Left cardiac atrium (tissue), 4 donors: ENCODE results near the gene PKHD1. TPM values are rescaled to one million over a fixed set of nuclear protein-coding genes. Genes with fewer than 3 reads are reported as not detected.
"Not testable (repeated sequence)": the region's sequence is repeated elsewhere in the genome, so short reads cannot be mapped to it uniquely, and the experiment has no call there.

ENCODE experiments used
- ATAC-seq, 2 donors: fragments of 200-7000 bp; cut with Tn5 transposase; one replicate each; pipeline ENCODE4 v1.9.1; 2020; ENCODE audit warnings: mild to moderate bottlenecking in 2 of 2, moderate library complexity in 2 of 2
- DNase-seq: peaks from one replicate; pipeline ENCODE4 v3.0.0-alpha.2; 2020
- intact Hi-C, 2 donors: fragments of 100-400 bp; cut with DNase I; formaldehyde crosslinking; loops; one replicate each; pipeline versions ENCODE4 v1.14.1 to v1.15.1; 2022 to 2023
- total RNA-seq, 2 donors: library from RNA; stranded (reverse); fragmentation: NEBNext Ultra II Directional; extraction: Animal tissue kit (Norgen Biotek cat#: 25700); gene quantifications; one replicate each; pipeline ENCODE4 v1.2.1, GENCODE V29; 2021
- donor health status: DM: no; HTN: yes; CAD: no.
- donor health status: DM: no; HTN: yes; CAD: no; lungs with severe emphysema.
- donor health status: DM: yes; HTN: yes; CAD: no.
- donor health status: Dilated cardiomyopathy.

The PKHD1 gene
- total RNA-seq, 2 donors from 2014 or later: not detected

GRCh38 chr6:51901766-51902764 lies 185.3 kb downstream of the PKHD1 start:
- ATAC-seq (no peak), DNase-seq (no peak)
- intact Hi-C loops: no loop called here

DNA sequence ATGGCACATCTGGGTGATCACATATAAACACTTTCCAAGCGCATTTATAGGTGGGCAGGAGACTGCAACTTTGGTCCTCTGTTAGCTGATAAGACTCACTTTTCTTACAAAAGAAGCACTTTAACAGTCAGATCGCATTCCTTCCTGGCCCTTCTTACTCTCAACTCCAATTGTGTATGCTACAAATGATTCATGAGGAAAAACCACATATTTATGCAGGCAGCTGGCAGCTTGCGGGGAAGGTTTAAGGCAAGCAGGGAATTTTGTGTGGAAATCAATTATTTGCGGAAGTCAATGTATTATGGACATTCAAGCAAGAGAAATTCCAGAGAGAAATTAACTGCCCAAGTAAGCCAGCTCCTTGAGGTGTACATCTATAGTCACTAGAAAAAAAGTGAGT lies 194.0 kb downstream of the PKHD1 start:
- no peak for ATAC-seq
- intact Hi-C loops: no loop called here
- no peak for DNase-seq

- ATAC-seq (no peak), DNase-seq (no peak)
- intact Hi-C loops: no loop called here
These were observed 194.7 kb downstream of the PKHD1 start for GRCh38 chr6:51892750-51893149.

DNA sequence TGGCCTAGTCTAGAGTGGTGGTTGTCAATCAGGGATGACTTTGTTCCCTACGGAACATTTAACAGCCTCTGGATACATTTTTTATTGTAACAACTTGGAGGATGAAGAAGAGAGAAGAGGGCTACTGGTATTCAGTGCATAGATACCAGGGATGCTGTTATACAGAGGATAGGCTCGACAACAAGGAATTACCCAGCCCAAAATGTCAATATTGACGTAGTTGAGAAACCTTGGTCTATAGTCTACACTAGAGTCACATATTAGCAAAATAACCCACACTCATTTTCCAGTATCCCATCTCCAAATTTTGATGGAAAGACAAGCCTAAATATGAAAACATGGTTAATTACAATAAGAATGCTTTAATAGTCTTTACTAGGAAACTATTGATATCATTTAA lies 195.1 kb downstream of the PKHD1 start:
- DNase-seq (no peak), ATAC-seq (no peak)
- intact Hi-C loops: no loop called here

- DNase-seq: no peak
- no peak for ATAC-seq
- intact Hi-C loops: no loop called here
These were observed 195.6 kb downstream of the PKHD1 start for GRCh38 chr6:51891784-51892183.

- no peak for DNase-seq
- ATAC-seq: no peak
- intact Hi-C loops: no loop called here
These were observed 199.6 kb downstream of the PKHD1 start for GRCh38 chr6:51887859-51888258.

DNA sequence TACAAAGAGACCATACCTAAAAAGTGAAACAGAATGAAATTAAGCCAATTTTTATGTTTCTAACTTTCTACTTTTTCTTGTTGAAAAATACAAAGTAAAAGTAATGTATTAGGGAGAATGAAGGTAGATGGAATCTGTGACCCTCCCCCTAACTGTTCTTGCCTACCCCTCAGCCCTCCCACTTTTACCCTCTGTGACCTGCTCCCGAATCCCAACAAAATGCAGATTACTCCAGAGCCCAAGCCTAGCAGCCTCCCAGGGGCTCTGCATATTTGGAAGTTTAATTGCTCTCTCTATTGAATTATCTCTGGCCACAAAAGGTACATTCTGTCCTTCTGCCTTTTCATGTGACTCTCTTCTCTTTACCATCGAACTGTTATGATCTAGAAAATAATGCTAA lies 201.5 kb downstream of the PKHD1 start:
- intact Hi-C loops: no loop called here
- ATAC-seq (no peak), DNase-seq (no peak)

- no peak for DNase-seq
- ATAC-seq: no peak
- intact Hi-C loops: no loop called here
These were observed 218.6 kb downstream of the PKHD1 start for GRCh38 chr6:51868591-51869355.

GRCh38 chr6:51866867-51867266 lies 220.5 kb downstream of the PKHD1 start:
- intact Hi-C loops: no loop called here
- DNase-seq (no peak), ATAC-seq (no peak)

GRCh38 chr6:51865996-51866395 lies 221.4 kb downstream of the PKHD1 start:
- intact Hi-C loops: no loop called here
- no peak for DNase-seq
- no peak for ATAC-seq

DNA sequence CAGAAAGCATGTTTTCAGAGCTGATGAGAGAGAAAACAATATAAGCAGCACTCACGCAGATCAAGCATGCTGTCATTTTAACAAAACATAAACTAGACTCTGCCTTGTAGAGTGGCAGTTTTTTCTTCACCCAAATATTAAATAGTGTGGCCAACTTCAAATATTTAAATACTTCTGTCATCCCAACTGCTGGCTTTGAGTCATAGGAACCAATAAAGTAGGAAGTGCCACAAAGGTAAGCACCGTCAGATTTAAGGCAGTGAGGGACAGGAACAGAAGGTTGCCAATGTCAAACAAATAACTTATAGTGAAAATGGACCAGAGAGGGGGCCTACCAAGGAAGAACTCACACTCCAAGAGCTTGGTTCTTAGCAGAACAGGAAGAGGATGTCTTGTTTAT lies 222.2 kb downstream of the PKHD1 start:
- intact Hi-C loops: no loop called here
- ATAC-seq (no peak), DNase-seq (no peak)

- ATAC-seq: no peak
- no peak for DNase-seq
- intact Hi-C loops: loop anchor here in 1 of 2 donors (10.0 kb wide), 1 partner anchor 168 kb away; no protein-coding TSS in a partner anchor
These were observed 230.3 kb downstream of the PKHD1 start for GRCh38 chr6:51857134-51857533.

DNA sequence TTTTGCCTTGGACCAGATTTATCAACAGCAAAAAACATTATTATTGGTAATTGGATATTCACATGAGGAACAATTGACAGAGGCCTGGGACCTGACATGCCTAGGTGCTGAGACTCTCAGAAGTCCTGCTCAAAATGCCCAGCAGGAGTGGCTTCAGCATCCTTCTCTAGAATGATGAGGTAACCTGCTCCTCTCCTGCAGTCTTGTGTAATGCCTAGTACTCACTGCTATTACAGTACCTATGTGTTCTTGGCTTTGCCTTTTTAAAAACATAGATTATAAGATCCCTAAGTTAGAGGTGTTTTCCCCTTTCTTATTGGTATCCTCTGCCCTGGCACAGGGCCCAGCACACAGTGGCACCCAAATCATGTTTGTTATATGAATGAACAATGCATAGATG lies 230.9 kb downstream of the PKHD1 start:
- ATAC-seq (no peak), DNase-seq (no peak)
- intact Hi-C loops: loop anchor here in 1 of 2 donors (10.0 kb wide), 1 partner anchor 168 kb away; no protein-coding TSS in a partner anchor

DNA sequence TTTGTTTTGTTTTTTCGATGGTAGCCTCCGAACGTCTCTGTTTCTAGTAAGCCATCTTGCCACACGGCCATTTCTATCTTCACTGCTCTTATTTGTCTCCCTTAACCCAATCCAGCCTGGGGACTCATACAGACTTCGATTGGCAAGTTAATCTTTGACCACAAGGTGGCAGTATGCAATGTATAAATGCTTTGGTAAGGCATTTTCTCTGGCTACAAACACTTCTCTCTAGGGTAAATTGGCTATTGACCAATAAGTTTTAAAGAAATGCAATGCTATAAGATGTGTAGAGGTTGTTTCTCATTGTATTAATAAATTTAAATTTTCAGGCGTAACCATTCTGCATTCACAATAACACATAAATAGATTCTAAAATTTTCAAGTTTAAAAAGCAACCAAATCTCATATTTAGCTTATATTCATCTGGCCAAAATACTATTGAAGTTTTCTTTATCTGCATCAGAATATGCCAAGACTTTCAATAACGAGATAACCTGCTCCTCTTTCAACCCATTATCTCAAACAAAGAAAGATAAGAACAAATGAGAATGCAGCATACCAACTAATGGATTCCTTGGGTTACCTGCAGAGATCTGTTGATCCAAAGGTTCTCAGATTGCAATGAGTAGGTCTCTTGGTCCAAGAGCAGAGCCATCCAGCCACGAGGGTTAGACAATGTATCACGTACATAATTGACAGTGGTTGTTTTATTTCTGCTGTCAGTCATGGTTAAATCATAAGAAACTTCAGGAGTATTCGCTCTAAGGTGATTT lies 231.9 kb downstream of the PKHD1 start:
- ATAC-seq: no peak
- intact Hi-C loops: loop anchor here in 1 of 2 donors (10.0 kb wide), 1 partner anchor 169 kb away; no protein-coding TSS in a partner anchor
- no peak for DNase-seq

DNA sequence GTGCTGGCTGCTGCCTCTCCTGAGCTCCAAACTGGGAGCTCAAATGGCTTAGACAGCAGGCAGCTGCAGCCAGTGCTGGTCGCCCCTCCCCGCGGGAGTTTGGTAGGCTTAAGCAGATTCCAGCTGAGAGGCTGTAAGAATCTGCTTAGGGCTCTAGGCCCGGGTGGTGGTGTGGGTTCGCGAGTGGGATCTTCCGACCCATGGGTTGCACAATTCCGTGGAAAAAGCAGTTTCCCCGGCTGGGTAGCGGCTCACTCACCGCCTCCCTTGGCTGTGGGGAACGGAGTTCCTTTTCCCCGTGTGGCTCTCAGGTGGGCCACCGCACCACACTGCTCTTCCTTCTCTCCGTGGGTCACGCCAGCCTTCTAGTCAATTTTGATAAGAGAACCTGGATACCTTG lies 232.5 kb downstream of the PKHD1 start:
- ATAC-seq: no peak
- DNase-seq: no peak
- intact Hi-C loops: loop anchor here in 1 of 2 donors (10.0 kb wide), 1 partner anchor 170 kb away; no protein-coding TSS in a partner anchor

DNA sequence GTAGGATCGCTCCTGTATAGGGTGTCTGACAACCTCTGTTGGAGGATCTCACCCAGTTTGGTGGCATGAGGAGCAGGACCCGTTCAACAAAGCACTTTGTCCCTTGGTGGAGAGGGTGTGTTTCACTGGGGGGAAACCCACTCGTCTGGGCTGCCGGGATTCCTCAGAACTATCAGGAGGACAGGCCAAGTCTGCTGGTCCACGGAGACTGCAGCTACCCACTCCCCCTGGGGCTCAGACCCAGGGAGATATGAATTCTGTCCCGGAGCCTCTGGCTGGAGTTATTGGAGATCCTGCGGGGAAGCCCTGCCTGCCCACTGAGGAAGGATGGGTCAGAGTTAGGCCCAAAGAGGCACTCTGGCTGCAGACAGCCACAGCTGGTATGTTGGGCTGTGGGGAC lies 233.1 kb downstream of the PKHD1 start:
- no peak for DNase-seq
- intact Hi-C loops: loop anchor here in 1 of 2 donors (10.0 kb wide), 1 partner anchor 170 kb away; no protein-coding TSS in a partner anchor
- no peak for ATAC-seq

DNA sequence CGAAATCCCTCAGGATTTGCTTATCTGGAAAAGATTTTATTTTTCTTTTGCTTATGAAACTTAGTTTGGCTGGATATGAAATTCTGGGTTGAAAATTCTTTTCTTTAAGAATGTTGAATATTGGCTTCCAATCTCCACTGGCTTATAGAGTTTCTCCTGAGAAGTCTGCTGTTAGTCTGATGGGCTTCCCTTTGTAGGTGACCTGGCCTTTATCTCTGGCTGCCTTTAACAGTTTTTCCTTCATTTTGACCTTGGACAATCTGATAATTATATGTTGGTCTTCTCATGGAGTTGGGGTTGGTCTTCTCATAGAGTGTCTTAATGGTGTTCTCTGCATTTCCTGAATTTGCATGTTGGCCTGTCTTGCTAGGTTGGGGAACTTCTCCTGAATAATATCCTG lies 234.3 kb downstream of the PKHD1 start:
- not testable (repeated sequence) for ATAC-seq, DNase-seq
- intact Hi-C loops: loop anchor here in 1 of 2 donors (10.0 kb wide), 1 partner anchor 172 kb away; no protein-coding TSS in a partner anchor

- intact Hi-C loops: no loop called here
- ATAC-seq (no peak), DNase-seq (no peak)
These were observed 240.9 kb downstream of the PKHD1 start for GRCh38 chr6:51846531-51846930.

- intact Hi-C loops: no loop called here
- ATAC-seq (no peak), DNase-seq (no peak)
These were observed 243.1 kb downstream of the PKHD1 start for GRCh38 chr6:51844336-51844735.
